ENCODE measurements around the gene ARFGAP3.

Gene ARFGAP3

GRCh38 chr22:42819412-42820044, 37.5 kb downstream of the ARFGAP3 start:
- DNase-seq (ENCODE audit: low spot score), result no peak

DNA sequence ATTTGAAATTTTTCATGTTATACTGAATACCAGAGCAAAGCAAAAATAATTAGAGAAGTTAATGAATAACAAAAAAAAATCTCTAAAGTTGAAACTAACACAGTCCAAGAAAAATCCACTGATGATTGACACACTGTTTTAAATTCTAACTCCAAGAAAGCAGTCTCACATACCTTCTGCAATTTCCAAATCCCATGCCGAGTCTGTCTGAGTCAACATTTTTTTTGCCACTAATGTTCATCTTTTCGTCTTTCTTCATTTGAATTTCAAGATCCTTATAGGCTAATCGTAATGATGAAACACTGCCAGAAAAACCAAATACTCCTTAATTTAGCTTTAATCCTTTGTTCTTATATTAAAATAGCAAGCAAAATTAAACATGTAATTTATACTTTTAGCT, 39.5 kb downstream of the ARFGAP3 start:
- no peak for DNase-seq (ENCODE audit: low spot score)

DNA sequence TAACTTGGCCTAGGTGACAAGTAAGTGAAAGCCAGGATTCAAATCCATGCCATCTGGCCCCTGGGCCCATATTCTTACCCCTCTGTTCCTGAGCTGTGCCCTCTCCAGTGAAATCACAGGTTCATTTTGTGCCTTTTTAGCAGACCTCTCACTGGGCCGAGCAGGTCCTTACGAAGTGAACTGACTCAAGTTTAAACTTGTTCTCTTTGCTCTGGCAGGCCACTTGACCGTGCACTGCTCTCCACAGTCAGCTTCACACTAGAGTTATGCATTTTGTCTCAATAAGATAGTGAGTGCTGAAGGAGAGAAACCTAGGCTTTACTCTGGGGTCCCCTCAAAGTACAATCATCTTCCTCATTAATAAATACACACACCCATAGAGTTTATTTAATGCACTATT, 40.7 kb downstream of the ARFGAP3 start:
- DNase-seq (ENCODE audit: low spot score), result no peak

GRCh38 chr22:42814616-42815015, 42.5 kb downstream of the ARFGAP3 start:
- DNase-seq (ENCODE audit: low spot score), result no peak

GRCh38 chr22:42814215-42814614, 42.9 kb downstream of the ARFGAP3 start:
- no peak for DNase-seq (ENCODE audit: low spot score)

- no peak for DNase-seq (ENCODE audit: low spot score)
Measured at GRCh38 chr22:42813501-42813900, 43.6 kb downstream of the ARFGAP3 start.

- no peak for DNase-seq (ENCODE audit: low spot score)
Measured at GRCh38 chr22:42811459-42811858, 45.6 kb downstream of the ARFGAP3 start.

DNA sequence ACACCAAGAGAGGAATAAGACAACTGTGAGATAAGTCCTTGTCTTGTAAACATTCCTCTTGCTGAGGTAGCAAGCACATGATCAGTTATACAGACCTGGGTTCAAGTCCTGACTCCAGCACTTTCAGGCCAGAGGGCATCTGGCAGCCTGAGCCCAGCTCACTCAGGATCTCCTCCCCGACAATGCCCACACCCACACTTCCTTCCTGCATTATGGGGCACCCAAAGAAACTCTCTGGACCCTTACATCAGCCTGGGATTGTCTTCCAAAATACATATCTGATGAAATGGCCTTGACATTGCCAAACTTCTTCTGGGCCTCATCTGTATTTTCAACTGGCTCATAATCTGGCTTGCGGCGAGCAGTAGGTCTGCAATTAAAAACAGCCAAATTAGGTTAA, 48.6 kb downstream of the ARFGAP3 start:
- DNase-seq (ENCODE audit: low spot score), result no peak

GRCh38 chr22:42807185-42807584, 49.9 kb downstream of the ARFGAP3 start:
- DNase-seq (ENCODE audit: low spot score), result no peak

DNA sequence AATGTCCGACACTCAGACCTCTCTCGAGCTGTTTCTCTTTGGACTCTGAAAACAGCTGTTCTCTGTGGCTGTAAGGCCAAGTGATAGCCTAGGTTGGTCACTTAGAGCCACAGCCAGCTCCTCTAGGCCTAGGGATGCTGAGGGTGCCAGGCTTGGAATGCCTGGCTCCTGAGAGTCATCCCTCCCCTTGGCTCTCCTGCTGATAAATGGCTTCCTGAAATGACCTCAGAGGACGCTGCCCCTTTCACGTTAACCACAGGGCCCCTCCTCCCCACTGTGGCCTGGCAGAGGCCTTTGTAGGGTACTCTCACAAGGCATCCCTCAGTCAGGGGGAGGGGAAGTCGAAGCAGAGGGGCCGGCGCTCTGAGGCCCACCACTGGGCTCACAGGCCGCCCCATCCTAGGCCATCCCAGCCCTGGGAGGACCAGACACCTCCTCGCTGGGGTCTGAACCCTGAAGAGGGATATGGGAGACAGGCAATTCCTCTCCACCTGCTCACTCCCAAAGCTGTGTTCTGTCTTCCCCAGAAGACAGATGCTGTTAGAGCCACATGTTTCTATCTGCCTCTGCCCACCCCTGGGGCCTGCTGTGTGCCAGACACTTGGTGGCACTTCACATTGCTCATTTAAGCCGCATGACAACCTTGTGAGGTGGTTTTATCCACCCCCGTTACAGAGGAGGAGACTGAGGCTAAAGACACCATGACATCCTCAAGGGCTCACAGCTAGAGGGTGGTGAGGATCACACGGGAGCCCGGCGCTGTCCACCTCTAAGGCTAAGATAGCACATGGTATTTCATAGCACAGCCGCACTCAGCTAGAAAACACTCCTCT, 50.9 kb downstream of the ARFGAP3 start:
- no peak for DNase-seq (ENCODE audit: low spot score)

DNA sequence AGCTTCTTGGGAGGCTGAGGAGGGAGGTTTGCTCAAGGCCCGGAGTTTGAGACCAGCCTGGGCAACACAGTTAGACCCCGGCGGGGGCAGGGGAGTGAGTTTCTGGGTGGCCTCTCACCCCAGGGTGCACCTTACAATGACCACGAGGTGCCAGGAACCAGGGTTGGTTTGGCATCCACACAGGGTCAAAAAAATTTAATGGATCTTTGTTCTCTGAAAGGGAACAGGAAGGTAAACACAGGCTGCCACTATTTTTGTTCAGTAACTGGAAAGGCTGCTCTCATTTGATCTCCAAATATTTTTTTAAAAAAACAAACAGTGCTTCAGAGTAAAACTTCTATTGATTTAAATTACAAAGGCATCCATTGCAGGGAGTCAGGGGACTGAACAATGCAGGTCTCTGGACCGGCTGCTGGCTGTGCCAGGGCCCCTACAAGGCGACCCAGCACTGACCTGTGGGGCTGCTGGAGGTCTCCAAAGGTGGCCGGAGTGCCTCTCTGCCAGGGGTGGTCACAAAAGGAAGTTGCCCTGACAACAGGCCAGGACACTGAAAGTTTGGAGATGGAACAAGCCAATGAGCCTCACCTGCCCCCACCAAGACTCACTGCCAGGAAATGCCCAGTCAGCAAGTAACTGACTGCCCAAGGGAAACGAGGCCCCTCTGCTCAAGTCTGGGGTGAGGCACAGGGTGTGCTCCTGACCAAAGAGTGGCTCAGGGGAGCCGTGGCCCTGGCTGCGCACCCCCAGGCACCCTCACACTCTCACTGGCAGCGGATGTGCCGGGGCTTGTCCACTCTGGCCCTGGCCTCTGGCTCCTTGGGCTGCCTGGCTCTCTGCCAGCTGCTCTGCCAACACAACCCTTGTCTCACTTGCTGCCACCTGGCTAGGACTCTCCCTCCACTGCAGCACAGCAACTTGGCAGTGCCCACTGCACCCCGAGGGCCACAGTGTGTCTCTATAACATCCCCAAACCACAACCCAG, 51.8 kb downstream of the ARFGAP3 start:
- no peak for DNase-seq (ENCODE audit: low spot score)

- no peak for DNase-seq (ENCODE audit: low spot score)
Measured at GRCh38 chr22:42803389-42803788, 53.7 kb downstream of the ARFGAP3 start.

GRCh38 chr22:42801252-42802080, 55.6 kb downstream of the ARFGAP3 start:
- no peak for DNase-seq (ENCODE audit: low spot score)

DNA sequence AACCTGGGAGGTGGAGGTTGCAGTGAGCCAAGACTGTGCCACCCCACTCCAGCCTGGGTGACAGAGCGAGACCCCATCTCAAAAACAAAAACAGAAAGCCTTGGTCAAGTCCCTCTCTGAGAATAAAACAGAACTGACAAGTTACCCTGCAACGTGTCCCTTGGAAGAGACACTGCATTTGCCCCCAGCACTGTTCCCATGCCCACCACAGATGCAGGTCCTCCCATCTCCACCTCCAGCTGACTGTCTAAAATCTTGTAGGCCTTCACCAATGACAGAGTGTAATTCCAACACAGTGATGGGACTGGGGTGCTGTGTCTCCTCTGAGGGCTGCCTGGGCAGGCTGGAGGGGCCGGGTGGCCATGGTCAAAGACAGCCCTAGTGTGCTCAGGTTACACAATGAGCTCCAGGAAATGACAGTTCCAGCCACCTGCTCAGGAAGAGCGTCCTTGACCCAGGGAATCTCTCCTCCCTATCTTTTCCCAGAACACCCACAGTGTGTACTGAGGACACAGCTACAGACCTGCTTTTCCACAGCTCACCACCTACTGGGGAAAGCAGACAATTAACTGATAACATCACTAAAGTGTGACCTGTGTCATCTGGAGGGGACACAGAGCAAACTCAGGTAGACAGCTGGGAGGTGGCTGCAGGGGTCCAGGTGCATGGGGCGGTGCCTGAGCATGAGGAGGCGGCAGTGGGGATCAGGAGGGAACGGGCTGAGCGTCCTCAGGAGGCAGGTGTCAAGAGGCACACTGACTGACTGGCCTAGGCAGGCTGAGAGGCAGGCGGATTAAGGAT, 56.4 kb downstream of the ARFGAP3 start:
- DNase-seq (ENCODE audit: low spot score), result no peak

DNA sequence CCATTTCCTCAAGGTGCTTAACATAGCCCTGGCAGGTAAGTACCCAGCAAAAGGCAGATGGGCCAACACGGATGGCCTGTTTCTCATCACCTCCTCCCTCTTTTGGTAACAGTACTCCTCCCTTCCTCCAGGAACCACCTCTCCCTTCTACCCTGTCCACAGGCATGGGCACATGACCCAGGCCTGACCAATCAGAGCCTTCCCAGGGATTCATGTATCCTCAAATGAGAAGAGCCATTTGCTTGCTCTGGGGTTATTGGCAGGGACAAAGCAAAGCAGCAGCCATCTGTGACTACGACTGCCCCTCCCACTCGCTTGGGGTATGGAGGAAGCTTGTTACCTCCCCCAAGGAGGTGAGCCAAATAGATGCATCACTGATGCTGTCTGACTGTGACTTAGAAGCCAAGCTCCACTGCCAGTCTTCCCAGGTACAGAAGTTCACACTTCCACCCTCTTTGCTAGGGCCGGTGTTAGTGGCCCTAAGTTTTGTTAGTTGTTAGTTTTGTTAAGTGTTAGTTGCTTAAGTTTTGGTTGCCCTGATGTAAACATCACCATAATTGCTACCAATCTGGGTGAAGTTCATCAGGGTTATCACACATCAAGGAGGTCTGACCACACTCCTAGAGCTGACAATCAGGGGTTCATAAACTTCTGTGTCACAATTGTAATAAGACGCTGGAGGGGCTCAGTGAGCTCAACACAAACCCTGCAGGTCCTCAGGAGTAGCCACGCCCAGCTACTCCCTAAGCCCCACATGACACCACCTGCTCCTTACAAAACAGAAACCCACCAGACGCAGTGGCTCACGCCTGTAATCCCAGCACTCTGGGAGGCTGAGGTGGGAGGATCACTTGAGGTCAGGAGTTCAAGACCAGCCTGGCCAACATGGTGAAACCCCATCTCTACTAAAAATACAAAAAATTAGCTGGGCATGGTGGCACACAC, 57.3 kb downstream of the ARFGAP3 start:
- no peak for DNase-seq (ENCODE audit: low spot score)

DNA sequence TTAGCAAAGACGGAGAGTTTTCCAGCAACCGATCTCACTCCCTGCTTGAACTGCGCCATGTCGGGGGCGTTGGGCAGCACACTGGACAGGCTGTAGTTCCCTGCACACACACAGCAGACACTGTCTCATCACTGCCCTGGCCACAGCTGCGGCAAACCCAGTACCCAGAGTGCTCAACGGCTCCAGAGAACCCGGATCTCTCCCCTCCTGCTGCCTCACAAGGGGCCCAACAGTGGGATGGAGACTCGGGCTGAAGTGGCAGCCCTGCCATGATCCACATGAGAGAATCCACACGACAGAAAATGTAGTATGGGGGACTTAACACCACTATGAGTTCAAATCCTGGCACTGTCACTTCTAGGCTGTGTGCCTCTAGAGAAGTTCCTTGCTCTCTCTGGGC, 58.0 kb downstream of the ARFGAP3 start:
- no peak for DNase-seq (ENCODE audit: low spot score)

DNA sequence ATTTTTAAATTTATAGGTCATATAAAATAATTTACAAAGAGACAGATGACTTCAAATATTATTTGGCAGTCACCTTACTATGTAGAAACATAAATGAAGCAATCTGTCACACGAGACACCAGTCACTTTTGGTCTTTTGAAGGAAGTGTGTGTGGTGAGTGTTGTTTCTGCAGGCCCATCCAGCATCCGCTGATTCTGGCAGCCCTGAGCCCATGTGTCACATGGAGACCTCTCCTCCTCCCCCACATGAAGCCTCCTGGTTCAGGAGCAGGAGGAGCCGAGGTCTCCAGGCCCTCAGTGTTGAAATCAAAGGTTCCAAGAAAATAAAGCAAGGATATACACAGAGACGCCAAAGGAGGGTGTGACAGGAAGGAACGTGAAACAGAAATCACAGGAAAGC, 60.1 kb downstream of the ARFGAP3 start:
- no peak for DNase-seq (ENCODE audit: low spot score)

- no peak for DNase-seq (ENCODE audit: low spot score)
Measured at GRCh38 chr22:42796081-42796480, 61.0 kb downstream of the ARFGAP3 start.
